Stimulated activated CD4-positive, alpha-beta T cell treated with anti-CD3 and anti-CD28 coated beads, Interleukin-4, amount 100 ng/mL, for 48 hours (primary cell): ENCODE data around the gene FAM9C.
A peak's percentile ranks its signal among the peaks of the same experiment; 100 is the strongest.

ENCODE experiments used
- DNase-seq, 2 donors: peaks; one replicate each; pipeline ENCODE4 v3.0.0-alpha.2; 2020; ENCODE audit warnings: low read depth in 2 of 2

FAM9C gene

DNA sequence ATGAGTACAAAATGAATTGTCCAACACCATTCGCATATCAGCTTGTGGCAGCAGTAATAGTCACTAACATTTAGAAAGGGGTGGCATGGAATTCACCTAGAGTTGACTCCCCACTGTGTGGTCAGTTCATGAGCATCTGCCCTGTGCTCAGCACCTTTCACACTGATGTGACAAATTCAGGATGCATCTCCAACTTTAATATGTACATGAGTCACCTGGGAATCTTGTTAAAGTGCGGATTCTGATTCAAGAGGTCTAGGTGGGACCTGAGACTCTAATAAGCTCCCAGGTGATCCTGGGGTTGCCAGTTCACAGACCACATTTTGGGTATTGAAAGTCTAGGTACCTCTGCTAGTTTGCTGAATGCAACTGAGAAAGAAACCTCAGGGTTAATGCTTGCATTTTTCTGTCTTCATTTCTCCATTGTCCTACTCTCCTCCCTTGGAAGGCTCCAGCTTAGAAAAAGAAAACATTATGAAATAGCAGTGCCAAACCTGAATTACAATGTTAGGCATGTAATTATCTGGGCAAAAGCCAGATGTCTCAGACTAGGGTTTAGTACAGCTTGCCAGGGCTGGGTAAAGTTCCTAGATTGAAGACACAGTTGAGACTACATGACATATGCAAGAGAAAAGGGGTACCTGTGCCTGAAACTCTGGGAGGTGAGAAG lies 36.8 kb downstream of the FAM9C start:
- no peak for DNase-seq

DNA sequence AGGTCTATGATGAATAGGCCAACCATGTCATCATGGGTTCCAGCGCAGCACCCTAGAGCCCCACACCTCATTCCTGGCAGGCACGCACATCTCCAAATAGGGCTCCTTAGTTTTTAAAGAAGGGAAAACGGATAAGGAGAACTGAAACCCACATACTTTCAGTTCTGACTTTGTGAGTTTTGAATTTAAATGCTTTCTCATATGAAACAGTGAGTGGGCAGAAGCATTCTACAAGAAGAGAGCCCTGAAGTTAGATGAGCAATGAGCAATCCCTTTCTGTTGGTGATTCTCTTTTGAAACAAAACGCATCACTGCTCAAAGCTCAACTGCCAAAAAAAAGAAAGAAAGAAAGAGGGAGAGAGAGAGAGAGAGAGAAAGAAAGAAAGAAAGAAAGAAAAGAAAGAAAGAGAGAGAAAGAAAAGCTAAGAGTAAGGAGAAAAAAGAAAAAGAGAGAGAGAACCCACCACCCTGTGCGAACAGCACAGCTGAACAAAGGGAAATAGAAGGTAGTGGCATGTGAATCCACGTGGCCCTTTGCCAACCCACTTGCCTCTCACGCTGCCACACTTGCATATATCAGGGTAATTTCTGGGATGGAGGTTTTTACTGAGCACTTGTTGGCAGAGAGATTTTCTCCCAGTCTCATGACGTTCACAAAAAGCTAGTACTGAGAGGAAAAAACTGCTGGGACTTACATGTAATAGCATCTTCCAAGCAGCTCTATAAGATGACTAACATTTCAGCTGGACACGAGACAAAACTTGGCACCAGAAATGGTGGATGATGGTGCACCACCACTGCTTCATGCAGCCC lies 38.6 kb downstream of the FAM9C start:
- no peak for DNase-seq

DNA sequence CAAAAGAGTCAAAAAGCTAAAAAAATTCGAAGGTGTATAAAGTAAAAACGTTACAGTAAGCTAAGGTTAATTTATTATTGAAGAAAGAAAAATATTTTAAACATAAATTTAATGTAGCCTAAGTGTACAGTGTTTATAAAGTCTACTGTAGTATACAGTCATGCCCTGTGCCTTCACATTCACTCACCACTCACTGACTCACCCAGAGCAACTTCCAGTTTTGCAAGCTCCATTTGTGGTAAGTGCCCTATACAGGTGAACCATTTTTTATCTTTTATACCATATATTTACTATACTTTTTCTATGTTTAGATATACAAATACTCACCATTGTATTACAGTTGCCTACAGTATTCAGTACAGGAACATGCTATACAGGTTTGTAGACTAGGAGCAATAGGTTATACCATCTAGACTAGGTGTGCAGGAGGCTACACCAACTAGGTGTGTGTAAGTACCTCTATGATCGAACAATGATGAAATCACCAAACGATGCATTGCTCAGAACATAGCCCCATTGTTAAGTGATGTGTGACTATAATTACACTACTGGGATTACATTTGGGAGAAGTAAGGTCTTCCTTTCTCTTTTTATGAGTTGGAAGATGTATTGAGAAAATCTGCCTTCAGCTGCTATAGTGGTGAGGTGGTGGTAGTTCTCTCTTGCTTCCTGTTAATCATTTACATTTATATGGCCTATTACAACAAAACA lies 42.3 kb downstream of the FAM9C start:
- no peak for DNase-seq

DNA sequence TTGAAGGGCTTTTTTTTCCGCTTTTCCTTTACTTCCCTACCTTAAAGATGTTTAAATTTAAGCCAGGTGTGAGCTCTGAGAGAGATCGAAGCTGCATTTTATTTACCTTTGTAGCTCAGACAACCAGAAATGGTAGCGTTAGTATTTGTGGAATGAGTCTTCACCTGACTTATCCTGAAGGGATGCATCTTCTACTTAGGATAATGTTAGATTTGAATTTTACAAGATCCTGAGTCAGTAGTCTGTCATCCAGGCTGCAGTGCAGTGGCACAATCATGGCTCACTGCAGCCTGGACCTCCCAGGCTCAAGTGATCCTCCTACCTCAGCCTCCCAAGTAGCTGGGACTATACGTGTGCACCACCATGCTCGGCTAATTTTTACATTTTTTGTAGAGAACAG lies 43.3 kb downstream of the FAM9C start:
- no peak for DNase-seq

DNA sequence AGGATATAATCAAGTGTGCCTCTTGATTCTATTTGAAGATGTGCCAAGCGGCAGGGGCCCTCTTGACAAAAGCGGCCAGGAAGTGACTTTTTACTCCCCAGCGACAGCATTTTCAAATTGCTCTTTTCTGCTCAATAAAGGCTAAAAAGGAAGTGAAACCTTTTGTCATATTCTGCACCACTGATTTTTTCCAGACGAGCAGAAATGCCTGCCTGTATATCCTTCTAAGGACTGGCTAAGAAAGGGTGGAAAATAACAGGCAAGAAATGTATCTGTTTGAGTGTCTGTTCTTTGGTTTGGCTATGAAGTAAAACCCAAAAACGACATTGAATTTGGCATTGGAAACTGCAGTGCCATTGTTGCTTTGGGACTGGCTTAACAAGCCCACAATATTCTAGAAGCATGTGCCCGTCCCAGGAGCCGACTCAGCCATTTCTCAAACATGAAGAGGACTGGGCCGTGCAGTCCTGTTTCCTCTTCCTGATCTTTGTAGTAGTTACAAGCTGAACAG lies 44.1 kb downstream of the FAM9C start:
- DNase-seq: peak in 1 of 2 donors; percentile 19

DNA sequence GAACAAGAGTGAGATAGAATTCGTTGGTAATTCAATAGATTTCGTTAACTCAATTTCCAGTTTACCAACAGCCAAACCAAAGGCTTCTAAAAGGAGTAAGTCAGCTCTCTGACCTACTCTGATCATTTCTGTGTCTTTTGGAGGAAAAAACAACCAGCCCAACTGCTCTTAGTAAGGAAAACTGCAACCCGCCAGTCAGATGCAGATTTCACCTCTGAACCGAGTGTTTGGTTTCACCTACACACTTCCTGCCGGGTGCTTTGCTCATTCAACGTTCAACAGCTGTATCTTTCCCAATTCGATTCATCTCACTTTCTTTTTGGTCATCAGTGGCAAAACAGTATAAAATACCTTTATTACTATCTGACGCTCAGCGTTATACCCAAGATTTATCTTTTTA lies 45.0 kb downstream of the FAM9C start:
- peak in 1 of 2 donors; percentile 46 for DNase-seq

GRCh38 chrX:12997906-12998687 lies 46.3 kb downstream of the FAM9C start:
- no peak for DNase-seq

DNA sequence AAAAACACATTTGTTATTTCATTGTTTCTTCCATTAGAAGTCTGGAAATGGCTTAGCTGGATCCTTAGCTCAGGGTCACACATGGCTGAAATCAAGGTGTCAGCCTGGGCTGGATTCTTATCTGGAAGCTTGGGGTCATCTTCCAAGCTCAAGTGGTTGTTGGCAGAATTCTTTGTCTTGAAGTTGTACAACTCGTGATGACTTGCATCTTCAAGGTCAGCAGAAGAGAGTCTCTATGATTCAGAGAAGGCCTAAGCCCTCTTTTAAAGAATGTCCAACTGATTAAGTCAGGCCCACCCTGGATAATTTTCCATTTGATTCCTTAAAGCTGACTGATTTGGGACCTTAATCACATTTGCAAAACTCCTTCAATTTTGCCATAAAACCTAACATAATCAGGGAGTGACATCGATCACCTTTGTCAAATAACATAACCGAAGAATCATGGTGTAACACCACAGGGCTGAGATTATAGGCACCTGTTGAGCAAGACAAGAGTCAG lies 47.4 kb downstream of the FAM9C start:
- no peak for DNase-seq

DNA sequence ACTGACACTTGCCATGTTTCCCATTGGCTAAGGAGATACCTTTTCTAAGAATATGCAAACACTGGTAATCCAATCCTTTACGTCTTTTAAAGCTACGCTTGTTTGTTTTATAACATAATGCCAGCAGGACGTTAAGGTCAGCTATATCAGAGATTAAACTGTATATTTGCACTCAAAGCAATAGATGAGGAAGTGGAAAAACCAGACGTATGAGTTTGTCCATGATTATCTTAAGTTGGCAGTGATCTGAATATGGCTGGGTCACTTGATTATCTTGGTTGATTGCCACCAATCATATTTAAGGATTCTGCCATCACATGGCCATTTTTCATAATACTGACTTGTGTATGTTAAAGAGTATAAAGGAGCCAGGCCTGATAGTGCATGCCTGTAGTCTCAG lies 50.1 kb downstream of the FAM9C start:
- no peak for DNase-seq

GRCh38 chrX:12993826-12994225 lies 50.6 kb downstream of the FAM9C start:
- DNase-seq: no peak

- no peak for DNase-seq
These were observed 51.8 kb downstream of the FAM9C start for GRCh38 chrX:12992544-12993118.

DNA sequence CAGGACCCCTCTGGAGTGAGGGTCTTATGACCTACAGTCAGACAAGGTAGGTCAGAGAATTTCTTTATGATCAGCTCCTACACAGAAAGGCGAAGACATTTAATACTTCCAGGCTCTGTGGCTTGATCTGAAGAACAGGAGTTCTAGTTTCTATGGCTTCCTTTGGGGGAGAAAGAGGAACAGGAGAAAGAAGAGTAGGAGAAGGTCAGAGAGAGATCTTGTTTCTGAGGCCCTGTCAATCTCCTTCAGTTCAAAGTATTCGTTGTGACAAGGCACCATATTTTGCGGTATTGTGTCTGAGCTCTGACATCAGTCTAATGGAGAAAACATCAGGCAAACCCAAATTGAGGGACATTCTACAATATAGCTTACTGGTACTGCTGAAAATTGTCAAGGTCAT lies 52.8 kb downstream of the FAM9C start:
- DNase-seq: no peak

DNA sequence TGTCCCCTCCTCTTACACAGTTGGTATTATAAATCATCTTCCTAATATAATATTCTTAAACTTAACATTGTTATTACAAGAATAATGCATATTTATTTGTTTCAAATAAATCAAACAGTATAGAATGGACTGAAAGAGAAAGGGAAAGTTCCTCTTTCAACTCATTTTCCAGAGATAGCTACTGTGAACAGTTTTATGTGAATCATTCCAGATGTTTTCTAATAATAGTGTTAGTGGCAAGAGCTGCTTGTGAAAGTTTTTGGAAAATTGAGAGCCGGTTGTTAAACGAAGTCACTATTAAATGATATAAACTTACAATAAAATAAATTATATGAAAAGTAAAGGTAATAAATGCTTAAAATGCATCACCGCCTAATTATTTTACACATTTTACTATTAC lies 55.0 kb downstream of the FAM9C start:
- DNase-seq: no peak

- no peak for DNase-seq
These were observed 55.6 kb downstream of the FAM9C start for GRCh38 chrX:12988797-12989196.

DNA sequence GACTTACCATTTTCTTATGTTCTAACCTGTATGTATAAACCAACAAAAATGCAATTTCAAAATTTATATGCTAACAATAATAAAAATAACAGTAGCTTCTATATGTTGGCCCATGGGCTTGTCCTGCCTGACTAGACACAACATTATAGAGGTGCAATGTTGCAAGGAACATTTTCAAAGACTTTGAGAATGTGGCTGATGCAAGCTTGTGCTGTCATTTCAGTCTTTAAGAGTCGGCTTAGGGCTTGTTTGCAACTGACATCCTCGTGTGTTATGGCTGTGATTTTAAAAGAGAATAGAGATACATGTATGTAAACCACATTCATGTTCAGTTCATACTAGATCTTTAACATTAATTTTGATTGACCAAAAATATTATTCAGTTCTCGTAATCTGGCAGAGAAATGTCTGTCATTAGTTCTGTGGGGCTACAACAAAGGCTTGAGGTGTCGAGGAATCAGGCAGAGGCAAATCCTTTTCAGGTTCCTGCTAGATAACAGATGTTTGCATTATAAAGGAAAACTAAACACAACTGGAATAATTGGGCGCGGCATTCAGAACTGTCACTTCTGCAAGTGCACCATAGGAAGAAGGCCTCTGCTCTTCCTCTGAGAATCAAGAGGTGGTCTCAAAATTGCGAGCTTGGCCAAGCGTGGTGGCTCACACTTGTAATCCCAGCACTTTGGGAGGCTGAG lies 56.4 kb downstream of the FAM9C start:
- no peak for DNase-seq

GRCh38 chrX:12987340-12987739 lies 57.1 kb downstream of the FAM9C start:
- no peak for DNase-seq

- DNase-seq: no peak
These were observed 57.5 kb downstream of the FAM9C start for GRCh38 chrX:12986886-12987285.

- no peak for DNase-seq
These were observed 58.1 kb downstream of the FAM9C start for GRCh38 chrX:12986164-12986779.
